Amniotic epithelial cell (primary cell): ENCODE measurements around the gene POLR1G.
A peak's percentile ranks its signal among the peaks of the same experiment; 100 is the strongest.
"Not testable (repeated sequence)": the region's sequence is repeated elsewhere in the genome, so short reads cannot be mapped to it uniquely, and the experiment has no call there.

Experiments used
- DNase-seq: peaks from one replicate; pipeline ENCODE4 v3.0.0-alpha.2; 2010; ENCODE audit warnings: low read depth

Gene POLR1G

DNA sequence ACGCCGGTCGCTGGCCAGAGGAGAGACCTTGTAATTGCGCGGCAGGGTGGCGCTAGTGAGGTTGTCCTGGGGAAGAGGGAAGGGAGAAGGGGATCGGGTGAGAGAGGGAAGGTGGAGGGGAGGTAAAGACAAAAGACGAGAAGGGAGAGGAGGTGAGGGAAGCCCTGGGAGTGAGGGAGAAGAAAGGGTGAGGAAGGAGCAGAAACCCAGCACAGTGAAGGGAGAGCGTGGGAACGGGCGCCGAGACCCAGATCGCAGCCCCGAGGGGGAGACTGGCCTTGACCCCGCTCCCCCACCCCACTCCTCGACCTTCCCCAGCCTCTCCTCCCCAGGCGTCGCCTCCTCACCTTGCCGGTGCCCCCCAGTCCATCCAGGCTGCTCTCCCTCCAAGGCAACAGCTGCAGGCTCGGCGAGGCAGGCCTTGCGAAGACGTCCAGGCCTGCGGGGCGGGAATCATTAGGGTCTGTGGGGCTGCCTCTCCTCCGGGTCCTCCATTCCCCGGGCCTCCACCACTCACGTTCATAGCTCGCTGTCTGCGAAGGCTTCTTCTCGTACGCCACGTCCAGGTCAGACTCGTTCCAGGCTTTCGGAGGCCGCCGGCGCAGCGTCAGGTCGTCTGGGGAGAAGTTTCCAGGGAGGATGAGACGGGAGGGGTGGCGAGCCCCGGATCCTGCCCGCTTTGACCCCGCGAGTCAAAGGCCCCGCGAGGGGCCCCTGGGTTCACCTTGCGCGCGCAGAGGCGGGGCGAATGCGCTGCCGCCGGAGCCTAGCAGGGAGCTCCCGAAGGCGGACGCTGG is 10.4 kb upstream of the POLR1G start:
- DNase-seq: no peak

DNA sequence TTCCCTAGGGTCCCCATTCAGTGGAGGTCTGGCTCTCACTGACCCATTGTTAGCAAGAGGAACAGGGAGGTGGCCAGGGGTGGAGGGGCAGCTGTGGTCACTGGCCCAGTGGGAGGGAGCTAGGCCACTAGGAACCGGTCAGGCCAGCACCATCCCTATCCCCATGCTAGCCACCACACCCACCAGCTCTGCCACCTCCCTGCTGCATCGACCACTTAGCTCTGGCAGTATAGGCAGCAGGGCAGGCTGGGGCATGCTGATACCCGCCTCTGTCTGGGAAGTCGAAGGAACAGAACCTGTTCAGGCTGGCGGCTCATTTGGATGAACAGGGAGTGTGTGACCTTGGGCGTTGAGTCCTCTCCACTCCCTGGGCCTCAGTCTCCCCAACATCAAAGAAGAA is 6.3 kb upstream of the POLR1G start:
- no peak for DNase-seq

DNA sequence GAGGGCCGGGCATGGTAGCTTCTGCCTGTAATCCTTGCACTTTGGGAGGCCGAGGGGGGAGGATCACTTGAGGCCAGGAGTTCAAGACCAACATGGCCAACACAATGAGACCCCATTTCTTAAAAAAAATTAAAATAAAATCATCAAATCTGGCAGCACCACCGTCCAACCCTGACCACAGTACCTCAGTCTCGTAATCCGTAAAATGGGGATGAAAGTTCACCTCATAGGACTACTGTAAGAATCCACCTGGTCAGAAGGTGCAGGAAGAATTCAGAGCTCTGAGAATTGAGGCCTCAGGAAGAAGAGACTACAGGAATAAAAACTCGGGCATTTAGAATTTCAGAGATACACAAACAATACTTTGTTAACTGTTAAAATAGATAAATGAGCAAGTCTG is 4.6 kb upstream of the POLR1G start:
- no peak for DNase-seq

DNA sequence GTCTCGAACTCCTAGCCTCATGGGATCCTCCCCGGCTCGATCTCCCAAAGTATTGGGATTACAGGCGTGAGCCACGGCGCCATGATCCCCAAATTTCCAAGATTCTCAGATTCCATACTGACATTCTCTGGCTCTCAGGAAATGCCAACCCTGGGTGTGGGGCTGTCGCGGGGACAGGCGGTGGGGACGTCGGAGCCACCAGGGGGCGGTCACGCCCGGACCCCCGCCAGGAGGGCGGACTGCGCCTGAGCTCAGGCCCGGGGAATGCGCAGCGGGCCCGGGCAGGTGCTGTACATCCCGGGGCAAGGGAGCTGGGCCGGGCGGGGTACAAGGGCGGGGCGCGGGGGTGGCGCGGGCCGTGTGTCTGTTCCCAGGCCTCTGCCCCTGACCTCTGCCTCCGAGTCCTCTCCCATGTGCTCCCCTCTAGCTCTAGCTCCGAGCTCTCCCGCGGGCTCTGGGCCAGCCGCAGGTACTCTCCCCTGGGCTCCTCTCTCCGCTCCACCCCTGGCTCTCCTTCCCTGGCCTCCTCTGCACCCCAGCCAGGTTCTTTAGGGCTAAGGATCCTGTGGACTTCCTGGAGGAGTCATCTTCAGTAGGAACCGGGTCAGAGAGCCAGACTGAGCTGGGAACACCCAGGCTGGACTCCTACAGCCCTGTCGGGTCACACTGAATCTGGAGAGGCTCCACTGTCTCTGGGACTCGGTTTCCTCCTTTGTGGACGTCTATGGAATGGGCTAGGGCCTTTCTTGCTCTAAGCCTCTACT is 4.0 kb upstream of the POLR1G start:
- DNase-seq: no peak

DNA sequence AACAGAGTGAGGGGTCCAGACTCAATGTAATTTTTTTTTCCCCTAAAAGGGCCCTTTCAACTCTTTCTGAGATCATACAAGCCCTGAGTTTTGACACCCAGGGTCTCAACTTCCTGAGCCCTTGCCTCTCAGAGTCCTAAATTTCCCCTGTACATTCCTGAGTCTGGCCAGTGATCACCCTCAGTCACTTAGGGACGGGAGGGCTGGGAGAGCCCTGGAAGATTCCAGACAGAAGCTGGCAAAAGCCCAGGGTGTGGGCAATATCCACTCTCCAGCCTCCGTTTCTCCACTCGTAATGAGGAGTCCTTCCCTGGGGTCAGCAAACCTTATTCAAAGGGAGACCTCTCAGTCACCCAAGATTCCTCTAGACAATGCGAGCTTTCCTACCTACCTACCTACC is 3.2 kb upstream of the POLR1G start:
- no peak for DNase-seq

DNA sequence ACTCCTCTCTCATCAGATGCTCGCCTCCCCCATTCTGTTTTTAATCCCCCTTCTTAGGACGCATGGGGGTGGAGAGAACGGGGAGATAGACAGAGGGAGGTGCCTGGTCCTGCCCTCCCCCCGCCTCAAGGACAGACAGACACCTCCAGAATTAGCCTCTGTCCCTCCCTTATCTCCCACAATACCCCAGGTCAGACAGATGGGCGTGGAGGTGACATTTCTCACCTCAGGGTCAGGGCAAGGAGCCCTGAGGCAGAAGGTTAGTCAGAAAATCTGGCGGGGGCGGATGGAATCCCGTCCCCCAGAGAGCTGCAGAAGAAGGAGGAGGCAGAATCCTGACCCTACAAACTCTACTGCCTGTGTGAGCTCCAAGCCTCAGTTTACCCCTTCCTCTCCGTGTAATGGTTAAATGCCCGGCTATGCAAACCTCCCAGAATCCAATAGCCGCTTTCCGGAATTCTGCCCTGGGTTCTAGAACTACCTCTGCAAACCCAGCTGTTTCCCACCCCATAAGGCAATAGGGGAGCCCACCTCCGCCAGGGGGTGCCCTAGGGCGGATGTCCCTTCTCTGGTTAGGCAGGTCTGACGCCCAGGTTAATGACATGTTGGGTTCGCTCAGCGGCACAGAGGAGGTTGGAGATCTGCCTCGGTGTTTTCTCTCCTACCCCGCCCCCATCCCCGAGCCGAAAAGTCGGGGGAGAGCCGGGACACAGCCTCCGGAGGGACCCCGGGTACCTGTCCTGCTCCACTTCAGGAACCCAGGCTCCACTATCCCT is 2.5 kb upstream of the POLR1G start:
- peak; percentile 65 for DNase-seq

DNA sequence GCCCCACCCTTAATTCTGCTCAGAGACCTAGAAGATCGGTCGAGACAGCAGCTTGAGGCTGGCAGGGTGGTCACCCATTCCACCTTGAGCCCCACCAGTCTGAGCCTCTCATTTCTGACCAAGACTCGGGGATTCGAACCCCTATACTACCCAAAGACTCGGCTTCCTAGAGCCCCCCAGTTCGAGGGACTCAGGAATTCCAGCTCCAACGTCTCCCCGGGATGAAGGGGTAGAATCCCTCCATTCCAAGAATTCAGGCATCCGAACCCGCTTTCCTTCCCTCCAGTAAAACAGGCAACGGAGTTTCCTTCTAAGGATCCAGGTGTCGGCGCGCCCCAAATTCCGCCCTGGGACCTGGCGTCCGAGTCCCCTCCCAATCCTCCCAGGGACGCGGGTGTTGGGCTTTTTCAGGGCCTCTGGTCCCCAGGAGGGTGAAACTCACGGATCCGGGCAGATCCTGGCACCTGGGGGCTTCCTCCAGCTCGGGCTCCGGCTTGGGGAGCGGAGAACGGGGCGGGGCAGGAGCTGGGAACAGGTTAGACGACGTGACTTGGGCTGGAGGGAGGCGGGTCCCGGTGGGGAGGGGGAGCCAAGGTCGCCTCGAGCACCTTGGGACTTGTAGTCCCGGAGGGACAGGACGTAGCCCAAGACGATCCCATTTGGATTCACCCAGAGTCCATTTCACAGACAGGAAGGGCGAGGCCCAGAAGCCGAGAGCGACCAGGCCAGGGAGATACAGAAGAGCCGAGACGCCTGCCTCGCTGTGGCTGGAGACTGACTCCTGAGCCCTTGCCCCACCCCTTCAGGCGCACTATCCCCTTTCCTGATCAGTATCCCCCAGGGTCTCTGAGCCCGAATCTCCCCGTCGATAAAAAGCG is 1.6 kb upstream of the POLR1G start, which contains the start of gene PPP1R13L:
Gene PPP1R13L (minus strand): TSS at position 513 of the 878 bp plus-strand sequence. CDS start 6,751 bp downstream, outside the sequence.
- peak; percentile 63 for DNase-seq

DNA sequence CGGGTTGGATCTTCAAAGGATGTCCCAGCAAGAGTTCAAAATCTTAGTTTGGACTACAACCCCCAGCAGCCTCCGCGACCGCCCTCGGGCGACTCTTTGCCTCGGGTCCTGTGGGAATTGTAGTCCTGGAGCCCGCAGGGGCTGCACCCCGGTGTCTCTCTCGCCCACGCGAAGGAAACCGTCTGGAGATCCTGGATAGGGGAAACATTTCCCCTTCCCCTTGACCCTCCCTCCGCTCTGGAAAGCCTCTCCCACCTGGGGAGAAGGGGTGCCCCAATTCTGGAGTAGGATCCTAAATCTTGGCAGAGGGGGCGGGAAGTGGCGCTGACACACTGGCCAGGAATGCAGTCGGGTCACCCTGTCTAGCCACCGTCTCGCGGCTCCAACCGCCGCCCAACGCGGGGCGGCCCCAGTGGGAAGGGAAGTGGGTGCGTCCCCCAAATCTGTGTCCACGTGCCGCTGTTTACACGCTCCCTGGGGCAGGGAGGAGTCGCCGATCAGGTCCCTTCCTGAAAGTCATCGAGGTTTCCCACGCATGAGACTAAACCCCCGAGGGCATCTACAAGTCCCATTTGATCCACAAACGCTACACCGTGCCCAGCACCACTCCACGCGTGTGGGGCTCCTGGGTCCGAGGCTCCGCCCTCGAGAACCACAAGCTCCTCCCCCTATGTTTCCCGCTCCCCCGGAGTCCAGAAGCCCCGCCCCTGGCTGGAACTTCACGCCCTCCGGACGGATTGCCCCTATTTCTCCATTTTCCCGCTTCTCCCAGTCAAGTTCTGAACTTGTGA is 814 bp upstream of the POLR1G start:
- DNase-seq: peak; percentile 81

DNA sequence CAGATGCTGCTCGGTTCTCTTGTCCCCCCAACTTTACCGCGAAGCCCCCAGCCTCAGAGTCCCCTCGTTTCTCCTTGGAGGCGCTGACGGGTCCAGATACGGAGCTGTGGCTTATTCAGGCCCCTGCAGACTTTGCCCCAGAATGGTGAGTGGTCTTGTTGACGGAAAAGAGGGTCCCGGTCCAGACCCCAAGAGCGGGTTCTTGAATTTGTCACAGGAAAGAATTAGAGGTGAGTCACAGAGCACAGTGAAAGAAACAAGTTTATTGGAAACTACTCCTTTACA is 589 bp downstream of the POLR1G start:
- no peak for DNase-seq

DNA sequence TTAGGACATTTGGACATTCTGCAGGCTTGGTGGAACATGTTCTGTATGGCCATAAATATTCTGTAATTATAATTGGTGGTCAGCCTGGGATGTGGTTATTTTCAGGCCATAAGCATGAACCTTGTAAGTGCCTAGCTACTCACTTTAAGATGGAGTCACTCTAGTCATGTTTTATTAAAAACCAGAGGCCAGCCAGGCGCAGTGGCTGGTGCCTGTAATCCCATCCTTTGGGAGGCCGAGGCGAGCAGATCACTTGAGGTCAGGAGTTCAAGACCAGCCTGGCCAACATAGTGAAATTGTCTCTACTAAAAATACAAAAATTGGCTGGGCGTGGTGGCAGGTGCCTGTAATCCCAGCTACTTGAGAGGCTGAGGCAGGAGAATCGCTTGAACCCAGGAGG is 1.1 kb downstream of the POLR1G start:
- not testable (repeated sequence) for DNase-seq

DNA sequence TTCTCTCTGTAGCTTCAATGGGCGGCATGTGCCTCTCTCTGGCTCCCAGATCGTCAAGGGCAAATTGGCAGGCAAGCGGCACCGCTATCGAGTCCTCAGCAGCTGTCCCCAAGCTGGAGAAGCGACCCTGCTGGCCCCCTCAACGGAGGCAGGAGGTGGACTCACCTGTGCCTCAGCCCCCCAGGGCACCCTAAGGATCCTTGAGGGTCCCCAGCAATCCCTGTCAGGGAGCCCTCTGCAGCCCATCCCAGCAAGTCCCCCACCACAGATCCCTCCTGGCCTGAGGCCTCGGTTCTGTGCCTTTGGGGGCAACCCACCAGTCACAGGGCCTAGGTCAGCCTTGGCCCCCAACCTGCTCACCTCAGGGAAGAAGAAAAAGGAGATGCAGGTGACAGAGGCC is 1.7 kb downstream of the POLR1G start:
- DNase-seq: no peak

DNA sequence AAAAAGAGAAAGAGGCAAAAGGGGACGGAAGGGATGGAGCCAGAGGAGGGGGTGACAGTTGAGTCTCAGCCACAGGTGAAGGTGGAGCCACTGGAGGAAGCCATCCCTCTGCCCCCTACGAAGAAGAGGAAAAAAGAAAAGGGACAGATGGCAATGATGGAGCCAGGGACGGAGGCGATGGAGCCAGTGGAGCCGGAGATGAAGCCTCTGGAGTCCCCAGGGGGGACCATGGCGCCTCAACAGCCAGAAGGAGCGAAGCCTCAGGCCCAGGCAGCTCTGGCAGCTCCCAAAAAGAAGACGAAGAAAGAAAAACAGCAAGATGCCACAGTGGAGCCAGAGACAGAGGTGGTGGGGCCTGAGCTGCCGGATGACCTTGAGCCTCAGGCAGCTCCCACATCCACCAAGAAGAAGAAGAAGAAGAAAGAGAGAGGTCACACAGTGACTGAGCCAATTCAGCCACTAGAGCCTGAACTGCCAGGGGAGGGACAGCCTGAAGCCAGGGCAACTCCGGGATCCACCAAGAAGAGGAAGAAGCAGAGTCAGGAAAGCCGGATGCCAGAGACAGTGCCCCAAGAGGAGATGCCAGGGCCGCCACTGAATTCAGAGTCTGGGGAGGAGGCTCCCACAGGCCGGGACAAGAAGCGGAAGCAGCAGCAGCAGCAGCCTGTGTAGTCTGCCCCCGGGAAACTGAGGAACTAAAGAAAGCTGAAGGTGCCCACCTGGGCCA is 2.5 kb downstream of the POLR1G start:
- no peak for DNase-seq

DNA sequence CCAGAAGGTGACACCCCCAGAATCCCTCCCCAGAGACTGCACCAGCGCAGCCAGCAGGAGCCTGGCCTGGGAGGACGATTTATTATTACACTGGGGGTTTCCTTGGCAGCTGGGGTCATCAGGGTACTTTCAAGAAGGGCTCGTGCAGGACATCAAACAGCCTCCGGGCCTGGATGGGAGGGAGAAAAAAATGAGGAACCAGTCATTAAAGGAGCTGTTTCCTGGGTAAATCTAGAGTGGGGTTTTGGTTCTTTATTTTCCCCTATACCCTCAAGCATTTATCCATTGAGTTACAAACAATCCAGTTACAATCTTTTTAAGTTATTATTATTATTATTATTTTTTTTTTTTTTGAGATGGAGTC is 3.1 kb downstream of the POLR1G start:
- DNase-seq: no peak

DNA sequence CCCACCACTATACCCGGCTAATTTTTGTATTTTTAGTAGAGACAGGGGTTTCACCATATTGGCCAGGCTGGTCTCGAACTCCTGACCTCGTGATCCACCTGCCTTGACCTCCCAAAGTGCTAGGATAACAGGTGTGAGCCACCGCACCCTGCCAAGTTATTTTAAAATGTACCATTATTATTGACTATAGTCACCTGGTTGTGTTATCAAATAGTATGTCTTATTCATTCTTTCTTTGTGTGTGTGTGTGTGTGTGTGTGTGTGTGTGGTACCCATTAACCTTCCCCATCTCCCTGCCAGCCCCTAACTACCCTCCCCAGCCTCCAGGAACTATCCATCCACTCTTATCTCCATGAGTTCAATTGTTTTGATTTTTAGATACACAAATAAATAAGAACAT is 3.9 kb downstream of the POLR1G start:
- not testable (repeated sequence) for DNase-seq

DNA sequence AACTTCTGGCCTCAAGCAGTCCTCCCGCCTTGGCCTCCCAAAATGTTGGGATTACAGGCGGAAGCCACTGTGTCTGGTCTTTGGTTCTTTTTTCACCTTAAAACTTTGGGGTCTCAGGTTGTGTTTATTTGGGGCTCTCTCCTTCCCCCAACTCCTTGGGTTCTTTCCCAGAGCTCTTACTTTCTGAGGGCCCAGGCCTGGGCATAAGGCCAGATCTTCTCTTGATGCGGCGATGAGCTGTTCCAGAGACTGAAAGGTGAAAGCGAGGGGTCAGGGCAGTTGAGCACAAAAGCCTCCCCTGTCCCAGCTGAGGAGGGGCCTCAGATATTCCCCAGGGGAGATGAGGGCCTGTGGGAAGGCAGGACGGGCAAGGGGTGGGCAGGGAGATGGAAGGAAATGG is 7.1 kb downstream of the POLR1G start:
- DNase-seq: no peak

DNA sequence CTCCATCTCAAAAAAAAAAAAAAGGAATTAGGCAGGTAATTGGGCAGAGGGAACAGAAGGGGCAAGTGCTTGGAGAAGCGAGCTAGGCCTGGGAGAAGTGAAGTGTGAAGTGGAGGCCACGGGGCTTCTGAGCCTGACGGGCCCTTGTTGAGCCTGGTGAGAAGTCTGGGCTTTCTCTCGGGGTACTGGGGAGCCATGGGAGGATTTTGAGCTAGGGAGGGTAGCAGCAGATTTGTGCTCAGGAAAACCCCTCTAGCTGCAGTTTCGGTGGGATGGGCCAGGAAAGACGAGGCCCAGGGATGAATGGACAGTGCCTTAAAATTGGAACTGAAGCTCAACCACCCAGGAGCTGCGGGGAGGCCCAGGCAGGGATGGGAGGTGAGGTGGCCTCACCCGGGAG is 8.0 kb downstream of the POLR1G start:
- DNase-seq: no peak

DNA sequence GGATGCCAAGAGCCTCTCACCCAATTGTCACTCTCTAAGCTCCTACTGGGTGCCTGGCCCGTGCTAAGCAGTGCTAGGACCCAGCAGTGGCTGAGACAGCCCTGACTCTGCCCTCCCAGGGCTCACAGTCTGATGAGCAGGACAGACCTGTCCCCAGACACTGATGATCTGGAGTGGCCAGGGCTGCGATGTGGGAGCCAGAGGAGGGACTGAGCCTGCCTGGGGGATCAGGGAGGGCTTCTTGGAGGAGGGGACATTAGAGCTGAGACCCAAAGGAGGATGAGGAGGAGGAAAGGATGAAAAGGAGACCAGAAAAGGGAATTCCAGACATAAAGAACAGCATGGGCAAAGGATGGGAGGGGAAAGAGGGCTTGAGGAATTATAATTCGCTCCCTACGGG is 10.7 kb downstream of the POLR1G start:
- no peak for DNase-seq

DNA sequence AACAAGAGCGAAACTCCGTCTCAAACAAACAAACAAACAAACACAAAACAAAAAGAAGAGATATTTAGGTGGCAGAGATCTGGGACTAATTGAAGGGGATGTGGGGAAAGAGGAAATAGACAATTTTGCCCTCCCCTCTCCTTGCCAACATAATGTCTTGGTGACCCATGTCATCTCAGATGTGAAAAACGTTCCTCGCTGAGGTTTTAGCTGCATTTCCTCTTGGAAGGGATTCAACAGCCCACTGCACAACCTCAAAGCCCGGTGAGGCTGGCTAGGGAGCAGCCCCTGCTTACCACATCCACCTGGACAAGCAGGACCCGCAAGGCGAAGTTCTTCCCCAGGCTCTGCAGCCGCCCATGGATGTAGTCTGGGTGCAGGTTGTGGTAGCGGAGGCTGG is 12.4 kb downstream of the POLR1G start:
- no peak for DNase-seq

DNA sequence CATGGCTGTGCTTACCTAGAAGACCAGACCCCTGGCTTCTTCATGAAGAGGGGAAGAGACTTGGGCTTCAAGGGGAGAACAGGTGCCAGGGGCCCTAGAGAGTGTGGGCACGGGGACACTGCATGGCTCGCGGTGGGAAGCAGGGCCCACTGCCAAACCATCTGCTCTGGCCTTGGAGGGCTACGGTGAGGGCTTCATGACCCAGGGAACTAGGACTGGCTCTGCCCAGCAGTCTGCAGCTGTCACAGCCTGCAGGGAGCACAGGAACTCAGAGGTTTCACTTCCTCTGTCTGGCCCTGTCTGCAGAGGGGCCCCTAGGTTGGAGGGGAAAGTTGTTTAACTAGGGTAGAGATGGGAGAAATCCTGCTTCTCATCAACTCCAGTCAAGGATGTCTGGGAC is 13.0 kb downstream of the POLR1G start:
- no peak for DNase-seq

DNA sequence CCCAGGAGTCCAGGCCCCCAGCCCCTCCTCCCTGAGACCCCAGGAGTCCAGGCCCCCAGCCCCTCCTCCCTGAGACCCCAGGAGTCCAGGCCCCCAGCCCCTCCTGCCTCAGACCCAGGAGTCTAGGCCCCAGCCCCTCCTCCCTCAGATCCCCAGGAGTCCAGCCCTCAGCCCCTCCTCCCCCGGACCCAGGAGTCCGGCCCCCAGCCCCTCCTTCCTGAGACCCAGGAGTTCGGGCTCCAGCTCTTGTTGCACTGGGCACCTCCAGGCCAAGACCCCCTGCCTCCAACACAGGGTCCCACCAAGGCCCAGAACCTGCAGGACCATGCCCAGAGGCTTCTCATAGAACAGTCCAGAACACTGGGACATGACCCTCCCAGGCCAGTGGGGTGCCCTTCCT is 13.5 kb downstream of the POLR1G start:
- DNase-seq: no peak

DNA sequence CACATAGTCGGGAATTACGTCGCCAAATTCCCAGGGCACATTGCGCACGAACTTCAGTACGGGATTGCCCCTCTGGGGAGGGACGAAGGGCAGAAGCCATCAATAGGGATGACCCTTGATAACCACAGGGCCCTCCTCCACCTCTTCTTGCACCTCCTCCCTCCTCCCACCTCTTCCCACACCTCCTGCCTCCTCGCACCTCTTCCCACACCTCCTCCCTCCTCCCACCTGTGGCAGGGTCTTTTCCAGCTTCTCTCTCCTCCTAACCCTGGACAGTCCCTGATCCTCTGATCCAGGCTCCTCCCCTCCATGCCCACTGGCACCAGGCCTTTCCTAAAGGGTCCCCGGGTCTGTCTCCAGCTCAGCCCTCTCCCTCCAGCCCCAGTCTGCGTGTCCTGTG is 13.9 kb downstream of the POLR1G start:
- DNase-seq: no peak
